Measurements from ENCODE around the gene NQO1.

- TF ChIP-seq CTCF (IDR thresholded peaks at IDR 0.05; ENCODE audit: insufficient read depth, low read length) (no peak), GABPA (IDR thresholded peaks at IDR 0.05; ENCODE audit: low read depth) (no peak)
- TF ChIP-seq, protein P1, sequence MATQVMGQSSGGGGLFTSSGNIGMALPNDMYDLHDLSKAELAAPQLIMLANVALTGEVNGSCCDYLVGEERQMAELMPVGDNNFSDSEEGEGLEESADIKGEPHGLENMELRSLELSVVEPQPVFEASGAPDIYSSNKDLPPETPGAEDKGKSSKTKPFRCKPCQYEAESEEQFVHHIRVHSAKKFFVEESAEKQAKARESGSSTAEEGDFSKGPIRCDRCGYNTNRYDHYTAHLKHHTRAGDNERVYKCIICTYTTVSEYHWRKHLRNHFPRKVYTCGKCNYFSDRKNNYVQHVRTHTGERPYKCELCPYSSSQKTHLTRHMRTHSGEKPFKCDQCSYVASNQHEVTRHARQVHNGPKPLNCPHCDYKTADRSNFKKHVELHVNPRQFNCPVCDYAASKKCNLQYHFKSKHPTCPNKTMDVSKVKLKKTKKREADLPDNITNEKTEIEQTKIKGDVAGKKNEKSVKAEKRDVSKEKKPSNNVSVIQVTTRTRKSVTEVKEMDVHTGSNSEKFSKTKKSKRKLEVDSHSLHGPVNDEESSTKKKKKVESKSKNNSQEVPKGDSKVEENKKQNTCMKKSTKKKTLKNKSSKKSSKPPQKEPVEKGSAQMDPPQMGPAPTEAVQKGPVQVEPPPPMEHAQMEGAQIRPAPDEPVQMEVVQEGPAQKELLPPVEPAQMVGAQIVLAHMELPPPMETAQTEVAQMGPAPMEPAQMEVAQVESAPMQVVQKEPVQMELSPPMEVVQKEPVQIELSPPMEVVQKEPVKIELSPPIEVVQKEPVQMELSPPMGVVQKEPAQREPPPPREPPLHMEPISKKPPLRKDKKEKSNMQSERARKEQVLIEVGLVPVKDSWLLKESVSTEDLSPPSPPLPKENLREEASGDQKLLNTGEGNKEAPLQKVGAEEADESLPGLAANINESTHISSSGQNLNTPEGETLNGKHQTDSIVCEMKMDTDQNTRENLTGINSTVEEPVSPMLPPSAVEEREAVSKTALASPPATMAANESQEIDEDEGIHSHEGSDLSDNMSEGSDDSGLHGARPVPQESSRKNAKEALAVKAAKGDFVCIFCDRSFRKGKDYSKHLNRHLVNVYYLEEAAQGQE (IDR thresholded peaks at IDR 0.05; ENCODE audit: insufficient replicate concordance, low read depth): no peak
Measured at GRCh38 chr16:69701452-69701851, 24.9 kb downstream of the NQO1 start.
